Fibroblast of mammary gland (primary cell): ENCODE measurements around the gene PRR15L.

Experiments used
- DNase-seq: peaks from one replicate; pipeline ENCODE4 v3.0.0-alpha.2; 2010; ENCODE audit warnings: low read depth
- H3K4me3 ChIP-seq: 2 replicates; pipeline ENCODE4 v1.5.1; 2011; ENCODE audit warnings: low read depth, mild to moderate bottlenecking, low read length, moderate library complexity; ENCODE audit not compliant: control insufficient read depth
- TF ChIP-seq, protein P1 (sequence below): conservative IDR thresholded peaks from 2 replicates; pipeline ENCODE4 v1.5.1; 2011; ENCODE audit warnings: low read depth, low read length, inconsistent platforms; ENCODE audit not compliant: control insufficient read depth, insufficient read depth

Gene PRR15L

DNA sequence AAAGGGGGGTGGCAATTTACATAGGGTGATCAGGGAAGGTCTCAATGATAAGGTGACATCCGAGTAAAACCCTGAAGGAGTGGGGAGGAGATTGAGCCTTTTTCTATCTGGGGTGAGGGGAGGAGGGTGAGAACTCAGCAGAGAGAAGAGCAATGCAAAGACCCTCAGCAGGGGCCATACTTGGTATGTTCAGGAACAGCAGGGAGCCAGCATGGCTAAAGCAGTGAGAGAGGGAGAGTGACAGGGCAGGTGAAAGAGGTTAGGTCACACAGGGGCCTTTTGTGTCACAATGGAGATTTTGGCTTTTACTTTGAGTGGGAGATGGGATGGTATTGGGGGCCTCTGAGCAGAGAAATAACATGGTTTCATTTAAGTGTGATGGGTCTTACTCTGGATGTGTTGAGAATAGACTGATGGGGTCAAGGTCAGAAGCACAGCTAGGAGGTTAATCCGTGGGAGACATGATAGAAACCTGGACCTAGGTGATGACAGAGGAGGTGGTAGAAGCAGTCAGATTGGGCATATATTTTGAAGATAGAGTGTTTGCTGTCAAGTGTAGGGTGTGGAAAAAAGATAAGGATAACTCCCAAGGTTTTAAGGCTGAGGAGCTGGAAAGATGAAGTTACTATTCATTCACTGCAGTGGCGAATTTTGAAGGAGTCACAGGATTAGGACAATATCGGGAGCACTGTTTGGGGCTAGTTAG lies 55.5 kb downstream of the PRR15L start:
- no peak for DNase-seq
- TF ChIP-seq, protein P1, sequence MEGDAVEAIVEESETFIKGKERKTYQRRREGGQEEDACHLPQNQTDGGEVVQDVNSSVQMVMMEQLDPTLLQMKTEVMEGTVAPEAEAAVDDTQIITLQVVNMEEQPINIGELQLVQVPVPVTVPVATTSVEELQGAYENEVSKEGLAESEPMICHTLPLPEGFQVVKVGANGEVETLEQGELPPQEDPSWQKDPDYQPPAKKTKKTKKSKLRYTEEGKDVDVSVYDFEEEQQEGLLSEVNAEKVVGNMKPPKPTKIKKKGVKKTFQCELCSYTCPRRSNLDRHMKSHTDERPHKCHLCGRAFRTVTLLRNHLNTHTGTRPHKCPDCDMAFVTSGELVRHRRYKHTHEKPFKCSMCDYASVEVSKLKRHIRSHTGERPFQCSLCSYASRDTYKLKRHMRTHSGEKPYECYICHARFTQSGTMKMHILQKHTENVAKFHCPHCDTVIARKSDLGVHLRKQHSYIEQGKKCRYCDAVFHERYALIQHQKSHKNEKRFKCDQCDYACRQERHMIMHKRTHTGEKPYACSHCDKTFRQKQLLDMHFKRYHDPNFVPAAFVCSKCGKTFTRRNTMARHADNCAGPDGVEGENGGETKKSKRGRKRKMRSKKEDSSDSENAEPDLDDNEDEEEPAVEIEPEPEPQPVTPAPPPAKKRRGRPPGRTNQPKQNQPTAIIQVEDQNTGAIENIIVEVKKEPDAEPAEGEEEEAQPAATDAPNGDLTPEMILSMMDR = no peak

More for the DNA sequence above, 55.5 kb downstream of the PRR15L start:
- H3K4me3 ChIP-seq = no peak overlapping the region
